Kidney (tissue), 22 donors: ENCODE data around the gene ATP11B. TPM values are rescaled to one million over a fixed set of nuclear protein-coding genes. Genes with fewer than 3 reads are reported as not detected.

Experiments used
- DNase-seq, 5 donors: peaks; one replicate each; pipeline ENCODE4 v3.0.0-alpha.2; 2013 to 2020
- FAIRE-seq: peaks from 2 replicates; lab custom pipeline; 2012; peaks lifted over from hg19 to GRCh38; lab: Jason Lieb, UNC
- H3K27ac ChIP-seq, 2 donors: one replicate each; pipeline ENCODE4 v1.7.0; 2013; ENCODE audit warnings: low read depth in 2 of 2, low read length in 2 of 2, inconsistent platforms in 1 of 2
- H3K27me3 ChIP-seq: one replicate; pipeline ENCODE4 v1.7.1; 2013; ENCODE audit warnings: low read length, inconsistent platforms; ENCODE audit not compliant: control insufficient read depth, insufficient read depth
- H3K36me3 ChIP-seq, 3 donors: one replicate each; pipeline versions ENCODE4 v1.7.0 to v1.7.1; 2013; ENCODE audit warnings: low read length in 3 of 3, control low read depth in 1 of 3, inconsistent platforms in 1 of 3; ENCODE audit not compliant: insufficient read depth in 3 of 3, control insufficient read depth in 2 of 3
- H3K4me1 ChIP-seq, 3 donors: one replicate each; pipeline versions ENCODE4 v1.7.0 to v1.7.1; 2013; ENCODE audit warnings: low read length in 3 of 3, inconsistent platforms in 1 of 3, low read depth in 1 of 3; ENCODE audit not compliant: control insufficient read depth in 2 of 3, insufficient read depth in 2 of 3
- H3K4me3 ChIP-seq, 3 donors: one replicate each; pipeline versions ENCODE4 v1.7.0 to v1.8.1; 2013; ENCODE audit warnings: low read length in 3 of 3, control low read depth in 1 of 3, inconsistent platforms in 1 of 3
- H3K9ac ChIP-seq, 3 donors: one replicate each; pipeline versions ENCODE4 v1.7.0 to v1.7.1; 2013; ENCODE audit warnings: low read length in 3 of 3, control low read depth in 1 of 3, inconsistent platforms in 1 of 3
- H3K9me3 ChIP-seq, 3 donors: one replicate each; pipeline versions ENCODE4 v1.7.0 to v1.7.1; 2013; ENCODE audit warnings: low read length in 3 of 3, control low read depth in 1 of 3, inconsistent platforms in 1 of 3; ENCODE audit not compliant: control insufficient read depth in 2 of 3, insufficient read depth in 1 of 3
- CTCF ChIP-seq: IDR thresholded peaks from 3 replicates; pipeline ENCODE4 v1.5.1; 2012; ENCODE audit warnings: mild to moderate bottlenecking, moderate library complexity, borderline replicate concordance; ENCODE audit not compliant: insufficient read depth; ENCODE audit errors: extremely low read depth
- intact Hi-C: fragments of 100-400 bp; cut with DNase I; formaldehyde crosslinking; loops from one replicate; pipeline ENCODE4 v1.11.1; 2022
- long read RNA-seq, 10 donors: library from polyadenylated mRNA in 1 of 10; unstranded in 1 of 10; transcript quantifications; one replicate each; pipeline ENCODE4 v2.0.0 and lab custom pipeline, GENCODE V29; 2021 to 2026
- polyA plus RNA-seq: library from polyadenylated mRNA; stranded (reverse); fragments of 350-450 nt; fragmentation: Illumina TruSeq; extraction: RNeasy Lipid Tissue Mini Kit (QIAGEN cat#74804); gene quantifications from one replicate; pipeline ENCODE4 v1.2.3, GENCODE V29; 2014; ENCODE audit warnings: low read depth, low replicate concordance; ENCODE audit not compliant: insufficient read depth
- total RNA-seq: library from RNA; stranded (reverse); fragmentation: NEBNext Ultra II Directional; extraction: Animal tissue kit (Norgen Biotek cat#: 25700); gene quantifications from one replicate; pipeline ENCODE4 v1.2.1, GENCODE V29; 2021
- donor health status: control.
- donor health status: control.
- donor health status: control.
- donor health status: control.
- donor health status: control.
- donor health status: DM: yes; HTN: yes; CAD: no.
- donor health status: Normal renal cell carcinoma (clear cell type).

The ATP11B gene
- 65.0 TPM for total RNA-seq
- polyA plus RNA-seq: 8.0 TPM
- long read RNA-seq, donor 1, partial matches to known transcripts: 0 of 1 reads
- long read RNA-seq, donor 1, other reads (novel, unspliced or antisense): 0 of 1 reads
- long read RNA-seq, donor 2, partial matches to known transcripts: 0 of 1 reads
- long read RNA-seq, donor 2, other reads (novel, unspliced or antisense): 0 of 1 reads
- long read RNA-seq, donor 3, full-length matches to known transcripts: 4 of 4 reads
- long read RNA-seq, donor 3, partial matches to known transcripts: 0 of 4 reads
- long read RNA-seq, donor 3, other reads (novel, unspliced or antisense): 0 of 4 reads
- long read RNA-seq, donor 4, full-length matches to known transcripts: 3 of 3 reads
- long read RNA-seq, donor 4, partial matches to known transcripts: 0 of 3 reads
- long read RNA-seq, donor 4, other reads (novel, unspliced or antisense): 0 of 3 reads
- long read RNA-seq, donor 5: 0 reads
- long read RNA-seq, donor 6, full-length matches to known transcripts: 1 of 1 reads
- long read RNA-seq, donor 6, partial matches to known transcripts: 0 of 1 reads
- long read RNA-seq, donor 6, other reads (novel, unspliced or antisense): 0 of 1 reads
- long read RNA-seq, donor 7, full-length matches to known transcripts: 17 of 36 reads
- long read RNA-seq, donor 7, partial matches to known transcripts: 12 of 36 reads
- long read RNA-seq, donor 7, other reads (novel, unspliced or antisense): 7 of 36 reads
- long read RNA-seq, donor 8: 0 reads
- long read RNA-seq, donor 9, full-length matches to known transcripts: 1 of 1 reads
- long read RNA-seq, donor 9, partial matches to known transcripts: 0 of 1 reads
- long read RNA-seq, donor 9, other reads (novel, unspliced or antisense): 0 of 1 reads
- long read RNA-seq, donor 10: 0 reads

GRCh38 chr3:182792901-182793662, at the start of gene ATP11B:
Gene ATP11B (plus strand): TSS chr3:182793504. CDS start chr3:182793760, 256 bp downstream.
- Histone ChIP-seq H3K4me1 (peaks cover 0 to 2% (median 0%) of the 10 kb centered on the region in 3 donors), H3K4me3 (peak within 1 kb of the TSS; percentile 94 to 98 (median 96)), H3K36me3 (no peaks in the 10 kb centered on the region), H3K27ac (peak within 1 kb of the TSS; percentile 88 to 93), H3K9ac (peak within 1 kb of the TSS; percentile 92 to 97 (median 95)), H3K9me3 (no peaks in the 10 kb centered on the region), H3K27me3 (no peaks in the 10 kb centered on the region)
- no peak for FAIRE-seq
- no peak for TF ChIP-seq CTCF
- peak; percentile 83 to 90 (median 88) for DNase-seq
- intact Hi-C loops: no loop called here

GRCh38 chr3:182746959-182747358, 46.3 kb upstream of the ATP11B start:
- FAIRE-seq (no peak), DNase-seq (no peak)
- H3K27ac ChIP-seq: no peak overlapping the region
- H3K4me1 ChIP-seq: no peaks in the 10 kb centered on the region
- intact Hi-C loops: no loop called here
- TF ChIP-seq CTCF: no peak
- H3K36me3 ChIP-seq: no peaks in the 10 kb centered on the region
- H3K9ac ChIP-seq: no peak overlapping the region
- no peaks in the 10 kb centered on the region for H3K27me3 ChIP-seq
- no peak overlapping the region for H3K4me3 ChIP-seq
- H3K9me3 ChIP-seq: peaks cover 0 to 3% (median 0%) of the 10 kb centered on the region in 3 donors

GRCh38 chr3:182755308-182755707, 38.0 kb upstream of the ATP11B start:
- no peaks in the 10 kb centered on the region for H3K27me3 ChIP-seq
- FAIRE-seq: no peak
- no peak for DNase-seq
- intact Hi-C loops: no loop called here
- TF ChIP-seq CTCF: no peak
- H3K4me1 ChIP-seq: no peaks in the 10 kb centered on the region
- H3K9ac ChIP-seq: no peak overlapping the region
- peaks cover 0 to 4% (median 0%) of the 10 kb centered on the region in 3 donors for H3K9me3 ChIP-seq
- no peak overlapping the region for H3K4me3 ChIP-seq
- no peaks in the 10 kb centered on the region for H3K36me3 ChIP-seq
- H3K27ac ChIP-seq: no peak overlapping the region
